IMR-90 (cell line): ENCODE measurements around the gene BMPER. TPM values are rescaled to one million over a fixed set of nuclear protein-coding genes. Genes with fewer than 3 reads are reported as not detected.

Experiments
- ATAC-seq: fragments of 200-7000 bp; cut with Tn5 transposase; 2 replicates; pipeline ENCODE4 v1.9.1; 2020; ENCODE audit warnings: low read depth, mild to moderate bottlenecking, moderate library complexity
- BruUV-seq: library from RNA; stranded (reverse); fragments of 400-500 nt; replicated peaks from 2 replicates; lab custom pipeline; 2021; lab: Mats Ljungman, UMichigan
- CTCF ChIA-PET: fragments of 300-600 bp; formaldehyde crosslinking; extraction: SDS; loops from one replicate; lab custom pipeline; 2021; ENCODE audit warnings: antibody characterized with exemption; lab: Yijun Ruan, JAX
- POLR2A ChIA-PET: fragments of 300-600 bp; sonication (Branson Sonifier 250); formaldehyde crosslinking; loops from one replicate; lab custom pipeline; 2022; ENCODE audit warnings: antibody characterized with exemption; ENCODE audit not compliant: unreplicated experiment; lab: Charles Lee
- DNase-seq: peaks from one replicate; pipeline ENCODE4 v3.0.0; 2013
- H2AFZ ChIP-seq: replicated peaks from 2 replicates; pipeline ENCODE3; 2013; ENCODE audit warnings: low read length, mild to moderate bottlenecking; ENCODE audit not compliant: poor library complexity
- H2AK5ac ChIP-seq: 2 replicates; pipeline ENCODE4 v1.6.1; 2013; ENCODE audit warnings: low read depth, low read length, inconsistent platforms
- H2AK9ac ChIP-seq: replicated peaks from 2 replicates; pipeline ENCODE3; 2013; ENCODE audit warnings: mild to moderate bottlenecking, low read depth, low read length, moderate library complexity; ENCODE audit not compliant: poor library complexity
- H2BK120ac ChIP-seq: 2 replicates; pipeline ENCODE4 v1.6.1; 2013; ENCODE audit warnings: low read depth, low read length, inconsistent platforms
- H2BK15ac ChIP-seq: 3 replicates; pipeline ENCODE4 v1.6.1; 2013; ENCODE audit warnings: low read depth, low read length, inconsistent platforms
- H2BK20ac ChIP-seq: 2 replicates; pipeline ENCODE4 v1.6.1; 2013; ENCODE audit warnings: low read depth, mild to moderate bottlenecking, inconsistent platforms, low read length, moderate library complexity
- H2BK5ac ChIP-seq: 2 replicates; pipeline ENCODE4 v1.6.1; 2013; ENCODE audit warnings: mild to moderate bottlenecking, low read depth, low read length, inconsistent platforms; ENCODE audit not compliant: poor library complexity, severe bottlenecking
- H3K14ac ChIP-seq: replicated peaks from 2 replicates; pipeline ENCODE4 v1.6.1; 2013; ENCODE audit warnings: low read depth, low read length, inconsistent platforms
- H3K18ac ChIP-seq: 2 replicates; pipeline ENCODE4 v1.6.1; 2013; ENCODE audit warnings: low read depth, low read length, control low read depth
- H3K23ac ChIP-seq: 2 replicates; pipeline ENCODE4 v1.6.1; 2013; ENCODE audit warnings: low read depth, low read length, inconsistent platforms
- H3K27ac ChIP-seq: 2 replicates; pipeline ENCODE4 v1.5.1; 2013; ENCODE audit warnings: mild to moderate bottlenecking, control low read depth, low read length; ENCODE audit not compliant: insufficient read depth
- H3K27me3 ChIP-seq: 2 replicates; pipeline ENCODE4 v1.6.1; 2013; ENCODE audit warnings: low read length; ENCODE audit not compliant: control insufficient read depth, insufficient read depth
- H3K36me3 ChIP-seq: 2 replicates; pipeline ENCODE4 v1.6.1; 2013; ENCODE audit warnings: low read length, mixed read lengths; ENCODE audit not compliant: control insufficient read depth, insufficient read depth
- H3K4ac ChIP-seq: 2 replicates; pipeline ENCODE4 v1.6.1; 2013; ENCODE audit warnings: low read depth, low read length, inconsistent platforms
- H3K4me1 ChIP-seq: 2 replicates; pipeline ENCODE4 v1.6.1; 2013; ENCODE audit warnings: low read length, mixed read lengths; ENCODE audit not compliant: control insufficient read depth, insufficient read depth
- H3K4me2 ChIP-seq: 2 replicates; pipeline ENCODE4 v1.6.1; 2013; ENCODE audit warnings: low read depth, mild to moderate bottlenecking, control low read depth, low read length, moderate library complexity
- H3K4me3 ChIP-seq: 2 replicates; pipeline ENCODE4 v1.5.1; 2013; ENCODE audit warnings: low read depth, mild to moderate bottlenecking, control low read depth, low read length, moderate library complexity; ENCODE audit not compliant: insufficient read depth
- H3K56ac ChIP-seq: 2 replicates; pipeline ENCODE4 v1.6.1; 2013; ENCODE audit warnings: low read length, inconsistent platforms; ENCODE audit not compliant: insufficient read depth; ENCODE audit errors: extremely low read depth
- H3K79me1 ChIP-seq, 2 experiments: 2 replicates each; pipeline ENCODE4 v1.6.1; 2013; ENCODE audit warnings: low read length in 2 of 2, inconsistent platforms in 1 of 2, low read depth in 1 of 2
- H3K9ac ChIP-seq: 2 replicates; pipeline ENCODE4 v1.6.1; 2013; ENCODE audit warnings: low read depth, low read length, control low read depth
- H3K9me1 ChIP-seq: 2 replicates; pipeline ENCODE4 v1.6.1; 2013; ENCODE audit warnings: low read length, inconsistent platforms; ENCODE audit not compliant: insufficient read depth
- H3K9me3 ChIP-seq: 2 replicates; pipeline ENCODE4 v1.6.1; 2013; ENCODE audit warnings: low read length; ENCODE audit not compliant: control insufficient read depth, insufficient read depth
- H4K20me1 ChIP-seq: 2 replicates; pipeline ENCODE4 v1.6.1; 2013; ENCODE audit warnings: low read length, inconsistent platforms; ENCODE audit not compliant: insufficient read depth
- H4K5ac ChIP-seq: 2 replicates; pipeline ENCODE4 v1.6.1; 2013; ENCODE audit warnings: mild to moderate bottlenecking, low read depth, low read length, control low read depth
- H4K8ac ChIP-seq, 2 experiments: 2 replicates each; pipeline ENCODE4 v1.6.1; 2013; ENCODE audit warnings: low read depth in 2 of 2, low read length in 2 of 2, control low read depth in 1 of 2, inconsistent platforms in 1 of 2
- H4K91ac ChIP-seq: 2 replicates; pipeline ENCODE4 v1.6.1; 2013; ENCODE audit warnings: low read depth, low read length, inconsistent platforms; ENCODE audit not compliant: insufficient read depth
- CHD1 ChIP-seq: IDR thresholded peaks from 2 replicates; pipeline ENCODE4 v1.6.1; 2012; ENCODE audit warnings: low read depth, low read length, improper control_type of control experiment
- MAFK ChIP-seq: IDR thresholded peaks from 2 replicates; pipeline ENCODE4 v1.6.1; 2012; ENCODE audit warnings: low read depth, low read length, improper control_type of control experiment
- NFE2L2 ChIP-seq: fragments of 150-350 bp; IDR thresholded peaks from 2 replicates; pipeline ENCODE4 v1.6.1; 2016; ENCODE audit warnings: low read depth, mild to moderate bottlenecking, low read length
- POLR2A ChIP-seq: IDR thresholded peaks from 2 replicates; pipeline ENCODE4 v1.6.1; 2012; ENCODE audit warnings: mild to moderate bottlenecking, low read depth, low read length
- WGBS, 2 experiments: methylation state at CpG; one replicate each; pipeline versions ENCODE4 v1.1.5 to v1.1.7; 2013; ENCODE audit warnings: missing lambda C conversion rate in 2 of 2; ENCODE audit not compliant: insufficient read length in 1 of 2; ENCODE audit errors: extremely low coverage in 2 of 2; 5-methylcytosine and 5-hydroxymethylcytosine counted together
- dilution Hi-C: fragments of 300-500 bp; cut with HindIII; formaldehyde crosslinking; loops from one replicate; pipeline ENCODE4 v1.14.3; 2018; ENCODE audit warnings: low sequenced_read_pairs; ENCODE audit not compliant: unreplicated experiment
- in situ Hi-C: fragments of 300-500 bp; cut with MboI; formaldehyde crosslinking; loops from 3 replicates; pipeline ENCODE4 v1.14.3; 2019; ENCODE audit warnings: low sequenced_read_pairs, inconsistent platforms, mixed read lengths
- intact Hi-C: fragments of 100-400 bp; cut with micrococcal nuclease; formaldehyde crosslinking; loops from 2 replicates; pipeline ENCODE4 v1.10.0; 2022
- polyA plus RNA-seq, 3 experiments: library from polyadenylated mRNA; depleted of rRNA; stranded (reverse); fragments of >200 nt; gene quantifications; 2 replicates each; pipeline ENCODE4 v1.2.3, GENCODE V29; 2012; ENCODE audit warnings: low replicate concordance in 1 of 3
- total RNA-seq: library from RNA; depleted of rRNA; stranded (reverse); fragments of >200 nt; gene quantifications from 2 replicates; pipeline ENCODE4 v1.2.3, GENCODE V29; 2012

The BMPER gene
- total and polyA plus RNA-seq, 2 of the 4 experiments (the other 2 are of a cell fraction): 6.2 to 7.9 TPM

GRCh38 chr7:34025600-34025999, 120.3 kb downstream of the BMPER start:
- Histone ChIP-seq H2BK120ac (no peak overlapping the region), H3K9ac (no peak overlapping the region), H3K36me3 (no peaks in the 10 kb centered on the region), H3K27me3 (no peaks in the 10 kb centered on the region), H4K8ac (no peak overlapping the region), H3K56ac (no peak overlapping the region), H3K79me1 (no peaks in the 10 kb centered on the region; a peak in 1 of 4 replicates), H4K20me1 (no peaks in the 10 kb centered on the region), H4K91ac (no peak overlapping the region), H3K4me3 (no peak overlapping the region), H2AK9ac (no peak overlapping the region), H3K27ac (no peak overlapping the region), H2BK15ac (no peak overlapping the region), H3K9me1 (no peaks in the 10 kb centered on the region), H3K4ac (no peak overlapping the region), H2AFZ (no peak overlapping the region), H3K23ac (no peak overlapping the region), H2AK5ac (no peak overlapping the region), H3K18ac (no peak overlapping the region), H2BK20ac (no peak overlapping the region), H3K4me2 (no peak overlapping the region), H3K4me1 (peaks cover 8% of the 10 kb centered on the region), H3K14ac (no peak overlapping the region), H3K9me3 (no peaks in the 10 kb centered on the region), H2BK5ac (no peak overlapping the region), H4K5ac (no peak overlapping the region)
- ATAC-seq (no peak), DNase-seq (no peak)
- WGBS, 2 experiments: 91% methylated on average over 4 of the region's 5 CpGs; no CpG with 5 or more reads in 1 of the 2 experiments
- POLR2A ChIA-PET: no interaction called here
- dilution Hi-C loops: no loop called here
- in situ Hi-C loops: no loop called here
- CTCF ChIA-PET: interaction anchor here (0.6 kb wide), 1 partner anchor 43 kb away, joined by 3 read pairs; no protein-coding TSS in a partner anchor
- intact Hi-C loops: no loop called here
- no TSS peak for BruUV-seq
- TF ChIP-seq POLR2A (no peak), CHD1 (no peak), NFE2L2 (no peak), MAFK (no peak)
